NCI-H460 (cell line): Measurements from ENCODE around the gene GLRX5. TPM values are rescaled to one million over a fixed set of nuclear protein-coding genes. Genes with fewer than 3 reads are reported as not detected.

Experiments
- small RNA-seq, 2 experiments: library from RNA; depleted of rRNA; stranded (forward); fragments of <200 nt; gene quantifications; one replicate each; pipeline ENCODE3, GENCODE V24; 2014
- total RNA-seq: library from RNA; depleted of rRNA; stranded (reverse); fragments of >200 nt; shearing (Covaris generic); gene quantifications from 2 replicates; pipeline ENCODE4 v1.2.3, GENCODE V29; 2014; rRNA removed

GLRX5 gene
- total RNA-seq, 1 experiment from 2014 or later: 56.4 TPM

Small RNA genes lying within 50 kb of the gene (small RNA-seq; reads per million reads assigned to genes)
- gene SCARNA13: 1.4 to 2.2 reads per million in 2 experiments

Other genes with a start within 250 kb of the GLRX5 start
- 6.8 and 9.0 TPM in 2 replicates for gene CLMN, start 215.1 kb upstream of the GLRX5 start, total RNA-seq
- 2.7 and 4.0 TPM in 2 replicates for gene SYNE3, start 18.4 kb upstream of the GLRX5 start, total RNA-seq
- not detected in 2 replicates for gene TCL1B, start 151.4 kb downstream of the GLRX5 start, total RNA-seq
- not detected in 2 replicates for gene TCL1A, start 179.1 kb downstream of the GLRX5 start, total RNA-seq